WTC11 (cell line): ENCODE data around the gene HMGB2.

Experiments used
- CREM ChIP-seq: sonication (generic); formaldehyde crosslinking; IDR thresholded peaks from 2 replicates; pipeline ENCODE4 v1.8.1; 2022; ENCODE audit warnings: mild to moderate bottlenecking, missing genetic modification reagents, moderate library complexity
- GABPB1 ChIP-seq: sonication (generic); formaldehyde crosslinking; IDR thresholded peaks from 2 replicates; pipeline ENCODE4 v1.8.1; 2023; ENCODE audit warnings: mild to moderate bottlenecking, missing genetic modification reagents
- TF ChIP-seq, protein P1 (sequence below): fragments of 200-600 bp; IDR thresholded peaks from 2 replicates; pipeline ENCODE4 v1.8.0; 2022; ENCODE audit warnings: antibody characterized with exemption
- TF ChIP-seq, protein P2 (sequence below): sonication (generic); formaldehyde crosslinking; IDR thresholded peaks from 2 replicates; pipeline ENCODE4 v1.8.0; 2023; ENCODE audit warnings: missing genetic modification reagents, mild to moderate bottlenecking, borderline replicate concordance

DNA sequence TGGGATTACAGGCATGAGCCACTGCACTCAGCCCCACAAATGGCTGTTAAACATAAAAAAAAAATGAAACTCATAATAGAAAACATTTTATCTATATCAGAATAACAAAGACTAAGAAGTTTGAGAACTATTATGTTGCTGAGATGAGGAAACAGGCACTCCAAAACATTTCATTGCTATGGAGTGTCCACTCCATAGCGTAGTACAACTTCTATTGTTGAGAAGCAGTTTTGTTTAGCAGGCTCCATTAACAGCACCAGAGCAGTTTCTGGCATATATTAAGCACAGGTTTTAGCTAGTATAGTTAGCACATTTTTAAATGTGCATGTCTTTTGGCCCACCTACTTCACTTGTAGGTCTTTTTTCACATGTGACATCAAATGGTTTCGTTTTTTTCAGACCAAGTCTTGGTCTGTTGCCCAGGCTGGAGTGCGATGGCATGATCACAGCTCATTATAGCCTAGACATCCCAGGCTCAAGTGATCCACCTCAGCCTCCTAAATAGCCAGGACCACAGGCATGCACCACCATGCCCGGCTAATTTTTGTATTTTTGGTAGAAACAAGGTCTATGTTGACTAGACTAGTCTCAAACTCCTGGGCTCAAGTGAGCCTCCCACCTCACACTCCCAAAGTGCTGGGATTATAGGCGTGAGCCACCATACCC is 5.8 kb downstream of the HMGB2 start:
- TF ChIP-seq, protein P1, sequence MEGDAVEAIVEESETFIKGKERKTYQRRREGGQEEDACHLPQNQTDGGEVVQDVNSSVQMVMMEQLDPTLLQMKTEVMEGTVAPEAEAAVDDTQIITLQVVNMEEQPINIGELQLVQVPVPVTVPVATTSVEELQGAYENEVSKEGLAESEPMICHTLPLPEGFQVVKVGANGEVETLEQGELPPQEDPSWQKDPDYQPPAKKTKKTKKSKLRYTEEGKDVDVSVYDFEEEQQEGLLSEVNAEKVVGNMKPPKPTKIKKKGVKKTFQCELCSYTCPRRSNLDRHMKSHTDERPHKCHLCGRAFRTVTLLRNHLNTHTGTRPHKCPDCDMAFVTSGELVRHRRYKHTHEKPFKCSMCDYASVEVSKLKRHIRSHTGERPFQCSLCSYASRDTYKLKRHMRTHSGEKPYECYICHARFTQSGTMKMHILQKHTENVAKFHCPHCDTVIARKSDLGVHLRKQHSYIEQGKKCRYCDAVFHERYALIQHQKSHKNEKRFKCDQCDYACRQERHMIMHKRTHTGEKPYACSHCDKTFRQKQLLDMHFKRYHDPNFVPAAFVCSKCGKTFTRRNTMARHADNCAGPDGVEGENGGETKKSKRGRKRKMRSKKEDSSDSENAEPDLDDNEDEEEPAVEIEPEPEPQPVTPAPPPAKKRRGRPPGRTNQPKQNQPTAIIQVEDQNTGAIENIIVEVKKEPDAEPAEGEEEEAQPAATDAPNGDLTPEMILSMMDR: no peak
- TF ChIP-seq CREM (no peak), GABPB1 (CRISPR knock-in tag) (no peak)
- TF ChIP-seq, protein P2, sequence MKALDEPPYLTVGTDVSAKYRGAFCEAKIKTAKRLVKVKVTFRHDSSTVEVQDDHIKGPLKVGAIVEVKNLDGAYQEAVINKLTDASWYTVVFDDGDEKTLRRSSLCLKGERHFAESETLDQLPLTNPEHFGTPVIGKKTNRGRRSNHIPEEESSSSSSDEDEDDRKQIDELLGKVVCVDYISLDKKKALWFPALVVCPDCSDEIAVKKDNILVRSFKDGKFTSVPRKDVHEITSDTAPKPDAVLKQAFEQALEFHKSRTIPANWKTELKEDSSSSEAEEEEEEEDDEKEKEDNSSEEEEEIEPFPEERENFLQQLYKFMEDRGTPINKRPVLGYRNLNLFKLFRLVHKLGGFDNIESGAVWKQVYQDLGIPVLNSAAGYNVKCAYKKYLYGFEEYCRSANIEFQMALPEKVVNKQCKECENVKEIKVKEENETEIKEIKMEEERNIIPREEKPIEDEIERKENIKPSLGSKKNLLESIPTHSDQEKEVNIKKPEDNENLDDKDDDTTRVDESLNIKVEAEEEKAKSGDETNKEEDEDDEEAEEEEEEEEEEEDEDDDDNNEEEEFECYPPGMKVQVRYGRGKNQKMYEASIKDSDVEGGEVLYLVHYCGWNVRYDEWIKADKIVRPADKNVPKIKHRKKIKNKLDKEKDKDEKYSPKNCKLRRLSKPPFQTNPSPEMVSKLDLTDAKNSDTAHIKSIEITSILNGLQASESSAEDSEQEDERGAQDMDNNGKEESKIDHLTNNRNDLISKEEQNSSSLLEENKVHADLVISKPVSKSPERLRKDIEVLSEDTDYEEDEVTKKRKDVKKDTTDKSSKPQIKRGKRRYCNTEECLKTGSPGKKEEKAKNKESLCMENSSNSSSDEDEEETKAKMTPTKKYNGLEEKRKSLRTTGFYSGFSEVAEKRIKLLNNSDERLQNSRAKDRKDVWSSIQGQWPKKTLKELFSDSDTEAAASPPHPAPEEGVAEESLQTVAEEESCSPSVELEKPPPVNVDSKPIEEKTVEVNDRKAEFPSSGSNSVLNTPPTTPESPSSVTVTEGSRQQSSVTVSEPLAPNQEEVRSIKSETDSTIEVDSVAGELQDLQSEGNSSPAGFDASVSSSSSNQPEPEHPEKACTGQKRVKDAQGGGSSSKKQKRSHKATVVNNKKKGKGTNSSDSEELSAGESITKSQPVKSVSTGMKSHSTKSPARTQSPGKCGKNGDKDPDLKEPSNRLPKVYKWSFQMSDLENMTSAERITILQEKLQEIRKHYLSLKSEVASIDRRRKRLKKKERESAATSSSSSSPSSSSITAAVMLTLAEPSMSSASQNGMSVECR: no peak
